Measurements from ENCODE around the gene ZRANB1. TPM values are rescaled to one million over a fixed set of nuclear protein-coding genes. Genes with fewer than 3 reads are reported as not detected.

The ZRANB1 gene
- polyA plus RNA-seq, 1 donor, result 17.0 TPM

DNA sequence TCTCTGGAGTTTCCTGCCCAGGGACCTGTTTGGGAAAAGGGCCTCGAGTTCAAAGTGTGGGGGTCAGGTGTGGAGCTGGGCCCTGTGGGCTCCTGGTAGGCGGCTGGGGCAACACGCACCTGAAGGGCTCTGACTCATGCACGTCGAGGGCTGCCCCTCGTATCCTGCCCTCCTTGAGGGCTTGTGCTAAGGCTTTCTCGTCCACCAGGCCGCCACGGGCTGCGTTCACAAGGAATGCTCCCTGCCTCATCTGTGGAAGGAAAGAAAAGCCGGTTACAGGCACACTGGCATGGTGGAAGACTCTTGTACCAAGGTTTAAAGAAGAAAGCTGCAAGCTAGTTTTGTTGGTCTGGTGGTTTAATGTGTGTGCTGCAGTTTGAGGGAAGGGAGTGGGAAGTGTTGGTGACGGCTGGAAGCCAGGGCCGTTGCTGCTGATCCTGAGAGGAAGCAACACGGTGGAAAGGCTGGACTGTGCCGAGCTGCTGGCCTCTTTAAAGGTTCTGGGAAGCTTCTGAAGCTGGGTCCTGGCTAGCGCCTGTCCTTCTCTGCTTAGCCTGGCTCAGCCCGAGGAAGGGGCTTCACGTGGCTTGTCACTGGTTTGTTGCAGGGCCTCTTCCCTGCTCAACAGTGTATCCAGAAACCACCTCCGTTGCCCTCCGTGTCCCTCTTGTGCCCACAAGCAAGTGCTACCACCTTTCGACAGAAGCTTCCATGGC lies 52.0 kb downstream of the ZRANB1 start:
- no peak for DNase-seq (ENCODE audit: low read depth)

DNA sequence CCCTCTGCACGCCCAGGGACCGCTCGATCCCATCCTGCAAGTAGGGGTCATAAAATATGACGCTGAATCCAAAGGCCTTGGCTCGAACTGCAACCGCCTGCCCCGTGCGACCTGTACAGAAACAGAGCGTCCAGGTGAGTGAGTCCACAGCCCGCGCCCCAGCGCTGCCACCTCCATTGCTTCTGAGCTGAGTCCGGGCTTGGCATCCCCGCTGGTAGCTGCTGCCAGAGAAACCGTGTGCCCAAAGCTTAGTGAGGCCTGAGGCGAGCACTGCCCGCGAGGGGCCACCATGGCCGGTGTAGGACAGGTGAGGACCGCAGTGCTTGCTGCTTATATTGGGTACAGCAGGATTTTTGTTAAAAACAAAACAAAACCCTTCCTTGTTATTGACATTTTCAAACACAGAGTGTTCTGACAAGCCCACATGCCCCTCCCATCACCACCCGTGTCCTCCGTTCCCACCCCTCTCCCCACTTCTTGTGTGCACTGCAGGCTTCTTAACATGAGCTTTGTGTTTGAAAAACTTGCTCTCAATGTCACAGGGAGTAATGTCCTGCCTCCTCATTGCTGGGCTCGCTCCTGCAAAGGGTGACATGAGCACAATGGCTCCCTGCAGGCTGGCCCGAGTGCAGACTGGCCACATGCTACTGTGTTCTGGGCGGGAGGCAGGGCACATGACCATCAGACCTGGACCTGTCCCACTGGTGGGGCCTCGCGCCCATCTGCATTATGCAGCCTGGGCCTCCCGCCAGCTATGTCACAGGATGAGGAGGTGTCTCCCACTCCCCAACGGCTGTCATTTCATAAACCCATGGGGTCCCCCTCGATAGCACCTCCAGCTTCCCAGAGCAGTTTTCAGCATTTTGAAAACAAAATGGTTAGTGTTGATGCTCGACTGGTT lies 52.9 kb downstream of the ZRANB1 start:
- DNase-seq (ENCODE audit: low read depth), result no peak

DNA sequence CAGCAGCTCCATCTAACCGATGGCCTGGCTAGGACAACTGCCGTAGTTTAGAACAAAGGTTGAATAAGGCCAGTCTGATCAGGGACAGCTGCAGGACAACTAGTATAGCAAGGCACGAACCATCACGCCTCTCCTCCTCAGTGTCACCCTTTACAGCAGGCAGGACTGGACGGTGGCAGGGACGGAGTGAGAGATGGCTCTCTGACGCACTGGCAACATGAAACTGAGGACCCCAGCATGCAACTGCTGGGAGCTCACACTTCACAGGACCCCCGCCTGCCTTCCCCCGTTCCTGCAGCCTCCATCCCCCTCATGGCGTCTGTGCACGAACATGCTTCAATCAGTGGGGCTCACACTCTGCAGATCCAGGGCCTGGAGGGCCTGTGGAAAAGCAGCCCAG lies 53.7 kb downstream of the ZRANB1 start:
- DNase-seq (ENCODE audit: low read depth), result no peak

DNA sequence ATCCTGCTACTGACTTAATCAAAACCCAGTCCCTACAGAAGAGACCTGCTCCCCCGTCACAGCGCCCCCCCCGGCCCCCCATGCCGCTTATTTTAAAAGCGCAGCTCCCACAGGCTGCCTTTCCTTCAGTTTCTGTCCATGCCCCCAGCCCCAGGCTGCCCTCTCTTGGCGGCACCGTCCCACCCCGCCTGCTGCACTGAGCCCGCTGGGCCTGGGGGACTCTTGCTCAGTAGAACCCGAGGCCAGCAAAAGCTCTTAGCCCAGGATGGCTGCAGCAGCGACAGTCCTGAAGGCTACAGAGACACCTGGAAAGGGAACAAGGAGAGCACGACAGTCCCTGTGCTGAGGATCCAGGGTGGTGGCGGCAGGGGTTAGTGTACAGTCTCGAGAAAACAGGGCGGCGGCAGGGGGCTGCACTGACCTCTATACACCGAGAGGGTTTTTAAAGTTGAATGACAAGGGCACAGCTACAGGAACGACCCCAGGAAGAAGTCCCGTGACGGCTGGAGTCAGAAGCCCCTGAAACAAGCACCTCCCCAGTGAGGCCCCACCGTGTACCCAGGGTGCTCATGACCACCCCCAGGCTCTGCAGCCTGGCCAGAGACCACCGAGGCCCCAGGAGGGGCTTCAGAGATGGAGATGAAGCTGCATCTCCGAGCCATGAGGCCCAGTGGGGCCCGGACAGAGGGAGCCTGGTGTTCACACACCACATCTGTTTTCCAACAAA lies 54.4 kb downstream of the ZRANB1 start:
- DNase-seq (ENCODE audit: low read depth), result no peak

DNA sequence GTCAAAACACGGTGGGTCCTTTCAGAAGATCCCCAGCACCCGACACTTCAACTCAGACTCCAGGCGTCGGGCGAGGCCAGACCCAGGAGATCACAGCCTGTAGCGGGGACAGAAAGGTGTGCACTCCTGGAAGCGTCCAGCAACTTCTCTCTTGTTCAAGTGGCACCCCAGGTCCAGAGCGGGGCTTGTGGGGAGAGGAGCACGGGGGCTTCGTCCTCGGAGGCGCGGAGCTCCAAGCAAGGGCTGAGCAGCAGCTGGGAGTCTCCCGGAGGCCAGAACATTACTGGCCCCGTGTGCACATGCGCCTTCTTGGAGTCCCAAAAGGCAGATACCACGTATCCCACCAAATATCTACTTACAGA lies 54.9 kb downstream of the ZRANB1 start:
- no peak for DNase-seq (ENCODE audit: low read depth)

DNA sequence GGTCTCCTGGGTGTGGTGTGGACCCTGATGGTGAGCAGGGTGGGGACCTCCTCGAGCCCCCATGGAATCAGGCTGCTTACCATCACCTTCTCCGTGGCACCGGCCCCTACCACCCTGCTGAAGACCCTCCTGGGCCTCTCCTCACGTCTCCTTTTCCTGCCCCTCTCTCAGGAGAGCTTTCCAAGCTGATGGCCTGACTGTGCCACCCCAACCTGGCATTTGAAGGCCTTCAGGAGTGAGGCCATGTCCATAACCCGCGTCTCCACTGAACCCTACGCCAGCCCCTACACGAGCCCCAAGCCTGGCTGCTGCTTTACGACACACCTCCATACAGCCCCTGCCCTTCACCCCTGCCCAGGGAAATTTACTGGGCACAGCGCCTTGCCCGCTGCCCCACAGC lies 55.4 kb downstream of the ZRANB1 start:
- DNase-seq (ENCODE audit: low read depth), result no peak

DNA sequence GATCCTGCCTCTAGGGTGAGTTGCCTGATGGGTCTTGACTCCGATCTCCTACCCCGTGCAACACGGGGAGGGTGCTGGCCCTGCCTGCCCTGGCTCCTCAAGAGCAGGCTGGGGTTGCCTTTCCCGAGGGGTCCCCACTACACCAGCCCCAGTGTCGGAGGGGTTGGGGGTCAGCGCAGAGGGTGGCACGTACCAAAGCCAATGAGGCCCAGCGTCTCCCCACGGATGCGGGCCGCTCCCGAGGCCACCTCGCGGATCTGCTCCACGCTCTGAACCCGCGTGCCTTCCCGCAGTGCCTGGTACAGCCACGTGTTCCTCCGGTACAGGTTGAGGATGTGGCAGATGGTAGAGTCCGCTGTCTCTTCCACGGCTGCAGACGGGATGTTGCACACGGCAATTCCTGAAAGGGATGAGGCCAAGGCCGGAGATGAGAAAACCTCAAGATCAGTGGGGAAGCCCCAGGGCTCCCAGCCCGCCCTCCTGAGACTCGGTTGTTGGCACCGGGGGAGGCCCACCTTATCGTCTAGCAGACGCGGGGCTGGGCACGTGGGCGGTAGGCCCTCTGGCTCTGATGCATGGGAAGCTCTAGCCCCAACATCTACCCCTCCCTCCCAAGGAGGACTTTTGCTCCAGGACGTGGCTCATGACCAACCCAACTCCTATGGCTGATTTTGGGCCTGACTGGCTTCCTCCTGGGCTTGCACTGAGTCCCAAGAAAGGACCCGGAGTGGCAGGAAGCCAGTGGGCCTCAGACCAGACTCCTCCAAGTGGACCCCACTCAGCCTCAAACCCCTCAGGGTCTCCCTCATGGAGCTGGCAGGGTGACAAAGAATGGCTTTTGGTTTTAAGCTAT lies 56.1 kb downstream of the ZRANB1 start:
- DNase-seq (ENCODE audit: low read depth), result no peak

DNA sequence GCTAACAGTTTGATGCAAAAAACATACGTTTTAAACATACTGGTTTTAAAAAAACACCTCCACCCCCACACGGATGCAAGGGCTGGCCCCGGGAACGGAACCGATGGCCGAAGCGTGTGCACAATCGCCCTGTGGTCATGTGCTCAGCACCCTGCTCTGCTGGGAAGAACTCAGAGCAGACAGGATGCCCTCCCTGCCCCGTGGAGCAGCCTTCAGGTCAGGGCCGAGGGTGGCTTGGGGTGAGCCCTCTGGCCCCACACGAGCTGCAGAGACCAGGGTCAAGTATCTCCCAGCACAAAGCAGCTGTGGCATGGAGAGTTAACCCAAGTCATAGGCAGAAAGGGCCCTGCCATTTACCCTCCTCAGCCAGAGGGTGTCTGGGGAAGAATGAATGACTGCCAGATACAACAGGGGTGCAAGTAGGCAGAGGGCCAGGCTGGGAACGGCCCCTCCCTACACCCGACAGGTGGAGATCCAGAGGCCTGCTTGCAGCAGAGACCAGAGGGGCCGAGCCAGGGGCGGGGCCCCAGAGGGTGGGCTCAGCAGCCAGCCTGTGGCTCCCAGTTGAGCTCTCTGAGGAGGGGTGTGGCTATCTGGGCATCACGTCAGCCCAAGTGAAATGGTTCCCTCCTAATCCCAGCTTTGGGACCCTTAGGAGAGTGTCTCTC lies 56.8 kb downstream of the ZRANB1 start:
- no peak for DNase-seq (ENCODE audit: low read depth)

DNA sequence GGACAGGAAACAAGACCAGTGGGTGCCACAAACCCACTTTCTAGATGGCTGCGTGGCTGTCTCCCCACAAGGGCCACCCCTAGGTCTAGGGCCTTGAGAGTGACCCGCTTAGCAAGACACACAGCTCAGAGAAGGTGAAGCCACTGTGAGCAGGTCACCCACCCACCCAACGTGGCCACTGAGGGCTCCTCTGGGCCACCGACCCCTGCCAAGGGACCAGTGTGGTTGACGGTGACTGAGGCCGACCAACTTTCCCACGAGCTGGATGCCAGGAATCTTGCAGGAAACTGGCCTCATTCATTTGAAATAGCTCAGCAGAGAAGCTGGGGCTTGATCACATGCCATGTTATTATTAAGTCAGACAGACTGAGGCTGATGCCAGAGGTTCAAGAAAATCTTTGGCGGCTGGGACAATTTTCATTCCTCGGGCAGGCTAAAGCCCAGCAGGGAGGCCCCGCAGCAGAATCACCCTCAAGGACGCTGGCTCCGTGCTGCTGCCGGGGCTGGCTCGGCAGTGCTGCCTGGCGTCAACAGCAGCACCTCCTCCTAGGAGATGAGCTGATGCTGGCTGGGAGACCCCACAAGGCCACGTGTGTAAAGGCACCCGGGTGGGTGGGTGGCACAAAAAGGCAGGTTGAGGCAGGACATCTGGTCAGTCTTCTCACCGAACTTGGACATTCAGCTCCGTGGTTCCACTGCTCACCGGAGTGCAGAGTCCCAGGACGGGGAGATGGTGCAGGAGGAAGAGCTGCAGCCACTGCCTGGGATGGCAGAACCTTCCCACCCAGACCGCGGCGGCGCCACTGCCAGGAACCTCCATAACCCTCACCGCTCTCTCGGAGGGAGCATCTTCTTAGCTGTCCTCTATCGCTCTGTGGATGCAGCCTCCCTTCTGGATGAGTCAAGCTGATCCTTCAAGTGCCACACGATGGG lies 57.8 kb downstream of the ZRANB1 start:
- DNase-seq (ENCODE audit: low read depth), result no peak

DNA sequence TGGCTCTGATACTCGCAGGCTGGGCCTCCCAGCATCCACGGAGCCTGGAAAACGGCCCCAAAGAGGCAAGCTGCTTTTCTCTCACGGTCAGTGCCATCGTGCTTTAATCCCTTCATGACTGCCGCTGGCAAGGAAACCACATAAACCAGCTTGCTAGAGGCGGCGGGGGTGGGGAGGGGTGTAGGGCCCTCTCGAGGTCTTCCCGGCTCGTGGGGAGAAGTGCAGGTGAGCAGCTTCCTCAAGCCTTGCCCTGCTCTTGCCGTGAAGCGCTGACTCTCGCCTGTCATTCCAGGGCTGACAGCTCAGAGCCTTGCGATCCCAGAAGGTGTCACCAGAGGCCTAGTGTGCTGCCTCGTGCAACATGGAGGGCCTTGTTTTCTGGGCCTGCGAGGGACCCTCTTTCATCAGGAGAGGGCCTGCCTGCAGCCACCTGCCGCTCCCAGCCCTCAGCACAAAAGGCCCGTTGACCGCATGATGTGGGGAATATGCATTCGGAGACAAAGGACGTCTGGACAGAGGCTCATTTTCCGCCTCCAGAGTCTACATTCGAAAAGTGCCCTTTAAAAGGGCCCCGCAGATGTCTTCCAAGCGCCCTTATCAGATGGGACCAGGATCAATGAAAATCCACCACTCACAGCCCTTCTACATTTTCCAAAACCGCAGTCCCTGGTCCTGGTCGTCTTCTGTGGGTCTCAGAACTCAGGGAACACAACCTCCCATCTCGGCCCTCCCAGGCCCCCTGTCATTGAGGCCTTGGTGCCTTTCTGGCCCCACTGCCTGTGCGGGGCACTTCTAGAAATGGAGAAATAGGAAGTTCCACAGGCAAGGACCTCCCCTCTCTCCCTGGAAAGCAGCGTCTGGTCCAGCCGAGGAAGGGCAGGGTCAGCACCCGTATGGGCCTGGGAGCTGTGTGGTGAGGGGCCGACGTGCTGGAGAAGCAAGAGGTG lies 58.7 kb downstream of the ZRANB1 start:
- no peak for DNase-seq (ENCODE audit: low read depth)

DNA sequence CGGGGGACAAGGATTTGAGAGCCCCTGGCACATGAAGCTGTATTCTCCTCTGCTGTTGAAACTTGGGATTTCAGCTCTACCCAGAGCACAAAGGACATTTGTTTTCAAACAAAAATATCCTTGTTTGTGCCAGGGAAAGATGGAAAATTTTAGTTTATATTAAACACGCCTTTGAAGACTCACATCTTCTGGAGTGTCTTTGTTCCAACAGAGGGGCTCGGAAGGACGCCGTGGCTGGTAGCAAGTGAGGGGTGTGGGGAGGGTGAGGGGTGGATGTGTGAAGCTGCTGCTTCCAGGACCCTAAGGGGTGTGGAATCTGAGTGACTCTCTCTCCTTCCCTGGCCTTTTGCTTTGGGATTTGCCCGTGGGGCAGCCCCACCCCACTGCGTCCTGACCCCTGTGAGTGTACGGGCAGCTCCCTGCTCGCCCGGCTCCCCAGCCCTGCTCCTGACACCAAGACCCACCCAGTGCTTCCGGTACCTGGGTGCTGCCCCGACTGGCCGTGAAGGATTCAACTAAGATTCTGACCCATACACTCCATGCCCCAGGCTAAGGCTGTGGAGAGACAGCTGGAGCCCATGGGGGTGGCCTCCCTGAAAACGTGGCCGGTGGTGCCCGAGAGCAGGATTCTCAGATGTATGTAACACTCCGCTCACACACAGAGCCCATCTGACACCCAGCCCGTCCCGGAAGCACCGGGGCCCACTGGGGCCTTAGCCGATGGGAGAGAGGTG lies 59.6 kb downstream of the ZRANB1 start:
- no peak for DNase-seq (ENCODE audit: low read depth)

DNA sequence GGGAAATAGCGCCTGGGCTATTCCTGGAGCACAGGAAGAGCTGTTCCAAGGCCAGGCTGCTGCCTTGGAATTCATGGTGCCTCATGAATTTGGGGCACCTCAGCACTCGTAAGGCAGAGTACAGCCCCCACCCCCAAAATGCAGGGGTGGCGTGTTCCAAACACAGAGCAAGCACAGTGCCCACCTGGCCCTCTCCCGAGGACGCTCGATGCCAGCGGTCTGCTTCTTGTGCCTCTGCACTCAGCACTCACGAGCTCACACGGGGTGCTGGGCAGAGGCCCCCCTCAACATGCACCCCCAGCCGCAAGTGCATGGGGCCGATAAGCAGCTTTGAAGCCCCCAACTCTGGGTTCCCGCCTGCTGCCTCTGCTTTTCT lies 60.1 kb downstream of the ZRANB1 start:
- DNase-seq (ENCODE audit: low read depth), result no peak

DNA sequence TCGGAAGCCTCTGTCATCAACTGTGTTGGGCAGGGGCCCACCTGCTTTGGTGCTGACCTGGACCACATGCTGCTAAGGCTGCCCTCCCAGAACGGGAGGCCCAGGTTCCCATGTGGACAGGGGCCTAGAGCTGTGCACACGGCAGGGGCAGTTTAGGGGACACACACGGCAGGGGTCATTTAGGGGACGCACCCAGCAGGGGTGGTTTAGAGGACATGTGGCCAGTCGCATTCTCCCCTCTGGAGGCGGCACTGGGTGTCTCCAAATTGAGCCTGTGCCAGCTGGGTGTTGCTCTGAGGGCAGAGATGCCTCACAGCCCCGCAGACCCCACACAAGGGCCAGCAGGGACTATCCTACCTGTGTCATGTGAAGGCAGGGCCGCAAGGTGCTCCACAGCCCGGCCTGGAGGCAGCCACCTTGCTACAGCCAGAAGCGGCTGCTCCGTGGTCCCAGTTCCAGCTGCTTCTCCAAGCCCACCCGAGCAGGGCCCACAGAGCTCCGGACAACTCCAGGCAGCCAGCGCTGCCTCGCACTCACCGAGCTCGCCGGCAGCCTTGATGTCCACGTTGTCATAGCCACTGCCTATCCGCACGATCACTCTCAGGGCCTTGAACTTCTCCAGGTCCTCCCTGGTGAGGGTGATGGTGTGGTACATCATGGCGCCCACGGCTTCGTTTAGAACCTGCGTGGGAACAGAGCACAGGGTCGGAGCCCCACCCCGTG lies 60.7 kb downstream of the ZRANB1 start:
- no peak for DNase-seq (ENCODE audit: low read depth)

DNA sequence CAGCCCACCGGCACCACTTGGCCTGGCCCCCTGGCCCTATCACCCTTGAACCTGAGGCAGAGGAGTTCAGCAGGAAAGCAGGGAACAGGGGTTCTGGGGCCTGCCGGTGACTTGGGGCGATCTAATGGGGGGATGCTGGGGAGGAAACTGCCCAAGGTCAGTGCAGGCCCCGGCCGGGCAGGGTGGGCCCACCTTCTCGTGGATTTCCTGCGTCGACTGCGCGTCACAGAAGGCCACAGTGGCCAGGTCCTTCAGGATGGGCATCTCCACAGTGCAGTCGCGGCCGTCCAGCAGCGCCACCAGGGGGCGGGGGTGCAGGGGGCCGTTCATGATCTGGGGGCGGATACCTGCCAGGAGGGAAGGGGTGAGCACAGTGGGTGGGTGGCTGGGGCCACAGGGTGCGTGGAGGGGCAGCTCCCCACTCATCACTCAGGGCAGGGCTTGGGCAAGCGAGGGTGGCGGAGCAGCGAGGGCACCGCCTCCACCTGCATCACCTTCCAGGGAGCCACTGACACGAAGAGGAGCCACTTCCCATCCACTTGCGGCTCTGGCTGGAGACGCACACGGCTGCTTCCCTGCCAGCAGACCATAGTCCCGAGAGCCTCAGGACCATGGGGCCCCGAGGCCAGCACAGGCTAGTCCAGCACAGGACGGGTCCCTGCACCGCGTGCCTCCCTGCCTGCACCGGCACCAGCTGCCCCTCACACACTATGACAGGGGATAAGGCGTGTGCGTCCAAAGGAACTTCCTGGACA lies 61.4 kb downstream of the ZRANB1 start:
- DNase-seq (ENCODE audit: low read depth), result no peak

DNA sequence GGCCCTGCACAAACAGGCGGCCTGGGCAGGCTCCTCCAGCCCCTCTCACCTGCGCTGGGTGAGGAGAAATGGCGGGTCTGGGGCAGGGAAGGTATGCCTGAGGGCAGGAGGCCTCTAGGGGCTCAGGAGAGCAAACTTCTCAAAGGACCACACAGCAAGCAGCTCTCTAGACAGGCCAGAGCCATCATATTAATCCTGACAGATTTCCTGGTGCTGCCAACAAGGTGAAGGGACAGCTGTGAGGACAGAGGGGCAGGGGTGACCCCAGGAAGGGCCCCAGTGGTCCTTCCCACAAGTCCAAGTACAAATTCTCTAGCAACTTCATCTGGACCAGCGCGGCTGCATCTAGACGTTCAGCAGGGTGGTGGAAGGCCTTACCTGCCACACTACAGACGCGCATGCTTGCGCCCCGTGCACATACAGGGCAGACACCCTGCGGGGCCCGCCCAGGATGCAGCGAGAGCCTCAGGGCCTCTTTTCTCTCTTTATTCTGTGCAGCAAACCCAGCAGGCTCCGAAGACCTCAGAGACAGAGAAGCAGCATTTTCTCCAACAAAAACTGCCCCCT lies 62.1 kb downstream of the ZRANB1 start:
- no peak for DNase-seq (ENCODE audit: low read depth)

DNA sequence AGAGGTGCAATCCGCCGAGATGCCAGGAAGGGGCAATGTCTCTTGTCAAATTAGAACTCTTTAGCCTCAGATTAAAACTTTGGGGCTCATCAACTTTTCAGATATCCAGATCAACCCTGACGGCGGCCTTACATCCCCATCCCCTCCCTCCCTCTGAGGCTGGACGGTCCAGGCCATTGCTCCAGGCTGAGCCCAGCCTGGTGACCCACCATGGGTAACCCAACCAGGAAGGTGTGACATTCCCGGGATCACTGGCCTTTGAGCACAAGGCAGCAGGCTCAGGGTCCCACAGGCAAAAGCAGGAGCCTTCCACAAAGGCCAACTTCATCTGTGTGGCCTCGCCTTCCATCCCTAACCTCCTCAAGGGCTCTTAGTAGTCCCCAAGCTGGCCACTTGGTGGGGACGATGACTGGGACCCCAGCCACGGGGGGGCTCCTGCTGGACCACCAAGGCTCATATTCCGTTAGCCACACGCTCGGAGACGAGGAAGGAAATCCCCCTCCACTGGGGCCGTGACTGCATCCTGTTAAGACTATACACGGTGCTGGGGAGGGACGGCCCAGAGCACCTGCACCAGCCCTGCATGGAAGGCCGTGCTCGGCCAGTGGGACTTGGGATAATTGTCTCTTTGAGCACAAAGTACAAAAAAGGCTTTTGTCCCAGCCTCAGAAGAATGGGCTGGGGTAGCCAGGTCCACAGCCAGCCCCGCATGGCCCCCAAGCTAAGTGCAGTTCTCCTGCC lies 62.8 kb downstream of the ZRANB1 start:
- no peak for DNase-seq (ENCODE audit: low read depth)
